ENCODE data around the gene MKI67. TPM values are rescaled to one million over a fixed set of nuclear protein-coding genes. Genes with fewer than 3 reads are reported as not detected.

Gene MKI67
- total RNA-seq, 1 donor from 2014 or later: 10.6 TPM

GRCh38 chr10:128052696-128053095 is 73.5 kb downstream of the MKI67 start:
- no peak for DNase-seq (ENCODE audit: low spot score)

- no peak for DNase-seq (ENCODE audit: low spot score)
Observed at GRCh38 chr10:128051548-128051947, 74.7 kb downstream of the MKI67 start.

- DNase-seq (ENCODE audit: low spot score): no peak
Observed at GRCh38 chr10:128050936-128051335, 75.3 kb downstream of the MKI67 start.

- no peak for DNase-seq (ENCODE audit: low spot score)
Observed at GRCh38 chr10:128050121-128050516, 76.1 kb downstream of the MKI67 start.

GRCh38 chr10:128049226-128050120 is 76.8 kb downstream of the MKI67 start:
- DNase-seq (ENCODE audit: low spot score): no peak

GRCh38 chr10:128048819-128049210 is 77.4 kb downstream of the MKI67 start:
- DNase-seq (ENCODE audit: low spot score): no peak

- peak; percentile 80 for DNase-seq (ENCODE audit: low spot score)
Observed at GRCh38 chr10:128047991-128048818, 78.0 kb downstream of the MKI67 start.

GRCh38 chr10:128047351-128047750 is 78.9 kb downstream of the MKI67 start:
- DNase-seq (ENCODE audit: low spot score): peak; percentile 85

GRCh38 chr10:128046953-128047290 is 79.3 kb downstream of the MKI67 start:
- no peak for DNase-seq (ENCODE audit: low spot score)

Other genes with a start within 250 kb of the MKI67 start
- gene CLRN3, start 233.5 kb downstream of the MKI67 start, total RNA-seq (ENCODE audit: insufficient read depth, low replicate concordance): not detected
- gene PTPRE, start 219.3 kb downstream of the MKI67 start, total RNA-seq (ENCODE audit: insufficient read depth, low replicate concordance): 12.8 TPM